ENCODE results near the gene AUTS2. TPM values are rescaled to one million over a fixed set of nuclear protein-coding genes. Genes with fewer than 3 reads are reported as not detected.
"Not testable (repeated sequence)": the region's sequence is repeated elsewhere in the genome, so short reads cannot be mapped to it uniquely, and the experiment has no call there.

Gene AUTS2
- total RNA-seq, 5 donors from 2014 or later (not counting 1 experiment from before 2014, with no cell fraction given): 10.6 to 66.2 (median 37.6) TPM

DNA sequence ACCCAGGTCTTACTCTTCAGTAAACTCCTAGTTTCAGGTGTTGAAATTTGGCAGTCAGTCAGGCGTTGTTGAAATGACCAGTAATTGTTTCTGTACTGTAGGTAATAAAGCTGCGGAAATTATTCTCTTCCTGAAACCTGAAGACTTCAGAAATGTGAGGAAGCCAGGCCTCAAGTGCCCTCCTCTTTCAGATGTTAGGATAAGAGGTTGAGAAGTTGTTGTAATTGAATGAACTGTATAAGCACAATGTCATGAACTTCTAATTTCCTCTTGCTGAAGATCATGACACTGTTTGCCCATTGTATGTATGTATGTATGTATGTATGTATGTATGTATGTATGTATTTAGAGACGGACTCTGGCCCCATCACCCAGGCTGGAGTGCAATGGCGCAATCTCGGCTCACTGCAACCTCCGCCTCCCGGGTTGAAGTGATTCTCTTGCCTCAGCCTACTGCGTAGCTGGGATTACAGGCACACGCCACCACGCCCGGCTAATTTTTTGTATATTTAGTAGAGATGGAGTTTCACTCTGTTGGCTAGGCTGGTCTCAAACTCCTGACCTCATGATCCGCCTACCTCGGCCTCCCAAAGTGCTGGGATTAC is 1131.4 kb downstream of the AUTS2 start:
- ATAC-seq (replicated peaks in 1 of 4); H3K27ac ChIP-seq (ENCODE audit: low read length); H3K27ac Mint-ChIP-seq; H3K36me3 ChIP-seq (ENCODE audit: control insufficient read depth in 2 of 2, extremely low read depth in 1 of 2, insufficient read depth in 1 of 2, low read length in 1 of 2); H3K27me3 Mint-ChIP-seq; H3K36me3 Mint-ChIP-seq; DNase-seq; H3K4me3 ChIP-seq (ENCODE audit: control insufficient read depth in 1 of 2, extremely low read depth in 1 of 2, low read length in 1 of 2); H3K9me3 ChIP-seq; CTCF ChIA-PET; H3K27me3 ChIP-seq (replicated peaks in 1 of 2; ENCODE audit: control insufficient read depth in 2 of 2, extremely low read depth in 1 of 2, insufficient read depth in 2 of 2, low read length in 1 of 2); POLR2A ChIA-PET; H3K4me1 ChIP-seq (ENCODE audit: control insufficient read depth in 1 of 2, extremely low read depth in 1 of 2, insufficient read depth in 2 of 2, low read length in 2 of 2); H3K4me3 Mint-ChIP-seq: not testable (repeated sequence)
- H3K9me3 Mint-ChIP-seq: peaks cover 0 to 13% (median 3%) of the 10 kb centered on the region in 3 donors
- peaks cover 5 to 34% (median 18%) of the 10 kb centered on the region in 3 donors for H3K4me1 Mint-ChIP-seq
- 92% methylated on average over 11 of the region's 13 CpGs for WGBS (ENCODE audit: insufficient coverage)

- Mint-ChIP-seq H3K4me1 (peaks cover 8 to 37% (median 21%) of the 10 kb centered on the region in 3 donors), H3K36me3 (peaks cover 4% of the 10 kb centered on the region), H3K27me3 (peaks cover 0 to under 1% of the 10 kb centered on the region in 2 donors), H3K9me3 (peaks cover 0 to 9% (median 3%) of the 10 kb centered on the region in 3 donors), H3K4me3 (no peak overlapping the region), H3K27ac (no peak overlapping the region)
- ATAC-seq (replicated peaks in 1 of 4) (no peak), DNase-seq (no peak)
- H3K9me3 ChIP-seq: no peaks in the 10 kb centered on the region
- no peak overlapping the region for H3K27ac ChIP-seq (ENCODE audit: low read length)
- POLR2A ChIA-PET: interaction anchor here in 1 of 2 donors (0.7 kb wide), 1 partner anchor 30 kb away, joined by 4 read pairs; no protein-coding TSS in a partner anchor
- peaks cover 7 to 10% of the 10 kb centered on the region in 2 experiments for H3K4me1 ChIP-seq (ENCODE audit: control insufficient read depth in 1 of 2, extremely low read depth in 1 of 2, insufficient read depth in 2 of 2, low read length in 2 of 2)
- H3K27me3 ChIP-seq (replicated peaks in 1 of 2; ENCODE audit: control insufficient read depth in 2 of 2, extremely low read depth in 1 of 2, insufficient read depth in 2 of 2, low read length in 1 of 2): no peaks in the 10 kb centered on the region
- WGBS (ENCODE audit: insufficient coverage): no CpG with 5 or more reads among the region's 7 CpGs
- CTCF ChIA-PET: interaction anchor here in 1 of 2 donors (0.6 kb wide), 1 partner anchor 424 kb away, joined by 3 read pairs; no protein-coding TSS in a partner anchor
- H3K4me3 ChIP-seq (ENCODE audit: control insufficient read depth in 1 of 2, extremely low read depth in 1 of 2, low read length in 1 of 2): no peak overlapping the region
- H3K36me3 ChIP-seq (ENCODE audit: control insufficient read depth in 2 of 2, extremely low read depth in 1 of 2, insufficient read depth in 1 of 2, low read length in 1 of 2): no peaks in the 10 kb centered on the region
Measured at GRCh38 chr7:70730451-70731110, 1132.3 kb downstream of the AUTS2 start.

DNA sequence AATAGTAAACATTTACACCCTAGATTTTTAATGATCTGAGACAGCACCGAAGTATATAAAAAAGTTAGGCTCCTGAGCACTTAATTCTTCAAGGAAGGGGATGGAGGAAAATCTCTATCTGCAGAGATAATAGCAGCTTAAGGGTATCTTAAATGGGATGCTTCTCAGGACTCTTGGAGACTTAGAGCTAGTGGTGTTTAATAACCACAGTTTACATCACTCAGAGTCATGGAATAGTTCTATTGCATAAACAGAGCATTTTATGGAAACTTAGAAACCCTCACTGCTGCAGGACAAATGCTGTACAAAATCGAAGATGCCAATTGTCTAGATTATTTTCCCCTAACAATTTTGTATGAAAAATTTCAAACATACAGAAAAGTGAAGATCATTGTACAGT is 1134.8 kb downstream of the AUTS2 start:
- DNase-seq (no peak), ATAC-seq (replicated peaks in 1 of 4) (no peak)
- H3K4me3 ChIP-seq (ENCODE audit: control insufficient read depth in 1 of 2, extremely low read depth in 1 of 2, low read length in 1 of 2): no peak overlapping the region
- Mint-ChIP-seq H3K9me3 (peaks cover 0 to 9% (median 3%) of the 10 kb centered on the region in 3 donors), H3K4me1 (peaks cover 20 to 44% (median 38%) of the 10 kb centered on the region in 3 donors), H3K36me3 (peaks cover 4% of the 10 kb centered on the region), H3K4me3 (no peak overlapping the region), H3K27me3 (peaks cover 0 to 3% of the 10 kb centered on the region in 2 donors), H3K27ac (no peak overlapping the region)
- CTCF ChIA-PET: interaction anchor here in 1 of 2 donors (0.5 kb wide), 1 partner anchor 344 kb away, joined by 3 read pairs; no protein-coding TSS in a partner anchor
- H3K27me3 ChIP-seq (replicated peaks in 1 of 2; ENCODE audit: control insufficient read depth in 2 of 2, extremely low read depth in 1 of 2, insufficient read depth in 2 of 2, low read length in 1 of 2): no peaks in the 10 kb centered on the region
- POLR2A ChIA-PET: no interaction called here
- H3K27ac ChIP-seq (ENCODE audit: low read length): no peak overlapping the region
- H3K4me1 ChIP-seq (ENCODE audit: control insufficient read depth in 1 of 2, extremely low read depth in 1 of 2, insufficient read depth in 2 of 2, low read length in 2 of 2): peaks cover 6 to 8% of the 10 kb centered on the region in 2 experiments
- H3K36me3 ChIP-seq (ENCODE audit: control insufficient read depth in 2 of 2, extremely low read depth in 1 of 2, insufficient read depth in 1 of 2, low read length in 1 of 2): no peaks in the 10 kb centered on the region
- H3K9me3 ChIP-seq: no peaks in the 10 kb centered on the region
- no CpG with 5 or more reads among the region's 2 CpGs for WGBS (ENCODE audit: insufficient coverage)

- POLR2A ChIA-PET: no interaction called here
- peaks cover 1% of the 10 kb centered on the region for H3K36me3 Mint-ChIP-seq
- H3K4me3 Mint-ChIP-seq: no peak overlapping the region
- H3K4me3 ChIP-seq (ENCODE audit: control insufficient read depth in 1 of 2, extremely low read depth in 1 of 2, low read length in 1 of 2): no peak overlapping the region
- H3K27ac Mint-ChIP-seq: no peak overlapping the region
- ATAC-seq (replicated peaks in 1 of 4) (no peak), DNase-seq (no peak)
- peaks cover 0 to 3% of the 10 kb centered on the region in 2 donors for H3K27me3 Mint-ChIP-seq
- H3K9me3 ChIP-seq: no peaks in the 10 kb centered on the region
- no CpG with 5 or more reads among the region's 2 CpGs for WGBS (ENCODE audit: insufficient coverage)
- no peaks in the 10 kb centered on the region for H3K36me3 ChIP-seq (ENCODE audit: control insufficient read depth in 2 of 2, extremely low read depth in 1 of 2, insufficient read depth in 1 of 2, low read length in 1 of 2)
- H3K27ac ChIP-seq (ENCODE audit: low read length): no peak overlapping the region
- peaks cover 20 to 44% (median 41%) of the 10 kb centered on the region in 3 donors for H3K4me1 Mint-ChIP-seq
- H3K4me1 ChIP-seq (ENCODE audit: control insufficient read depth in 1 of 2, extremely low read depth in 1 of 2, insufficient read depth in 2 of 2, low read length in 2 of 2): peaks cover 6 to 10% of the 10 kb centered on the region in 2 experiments
- H3K27me3 ChIP-seq (replicated peaks in 1 of 2; ENCODE audit: control insufficient read depth in 2 of 2, extremely low read depth in 1 of 2, insufficient read depth in 2 of 2, low read length in 1 of 2): no peaks in the 10 kb centered on the region
- CTCF ChIA-PET: no interaction called here
- H3K9me3 Mint-ChIP-seq: peaks cover 0 to 9% (median 3%) of the 10 kb centered on the region in 3 donors
Measured at GRCh38 chr7:70734411-70734810, 1136.1 kb downstream of the AUTS2 start.

DNA sequence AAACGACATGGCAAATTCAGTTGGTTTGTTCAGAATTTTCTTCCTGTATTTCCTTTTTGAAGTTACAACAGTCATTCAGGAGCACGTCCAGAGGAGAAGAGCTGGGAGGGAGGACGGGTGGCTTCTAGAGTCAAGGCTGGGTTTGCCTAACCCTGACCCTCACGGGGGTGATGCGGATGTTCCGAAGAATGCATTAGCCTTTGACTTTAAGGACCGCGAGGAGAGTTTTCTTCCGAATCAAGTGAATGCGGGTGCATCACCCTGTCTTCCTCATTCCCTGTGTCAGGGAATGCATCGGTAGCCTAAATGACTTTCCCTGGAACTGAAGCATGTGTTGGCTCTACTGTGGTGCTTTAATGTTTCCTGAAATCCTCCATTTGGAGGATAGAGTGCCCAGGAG is 1137.0 kb downstream of the AUTS2 start:
- no peak overlapping the region for H3K4me3 ChIP-seq (ENCODE audit: control insufficient read depth in 1 of 2, extremely low read depth in 1 of 2, low read length in 1 of 2)
- H3K27me3 ChIP-seq (replicated peaks in 1 of 2; ENCODE audit: control insufficient read depth in 2 of 2, extremely low read depth in 1 of 2, insufficient read depth in 2 of 2, low read length in 1 of 2): no peaks in the 10 kb centered on the region
- H3K36me3 Mint-ChIP-seq: no peaks in the 10 kb centered on the region
- no peak overlapping the region for H3K4me3 Mint-ChIP-seq
- no peaks in the 10 kb centered on the region for H3K9me3 ChIP-seq
- 90% methylated on average over 4 of the region's 11 CpGs for WGBS (ENCODE audit: insufficient coverage)
- peaks cover 0 to 7% (median 2%) of the 10 kb centered on the region in 3 donors for H3K9me3 Mint-ChIP-seq
- no peak overlapping the region for H3K27ac Mint-ChIP-seq
- ChIA-PET CTCF (no interaction called here), POLR2A (no interaction called here)
- H3K4me1 ChIP-seq (ENCODE audit: control insufficient read depth in 1 of 2, extremely low read depth in 1 of 2, insufficient read depth in 2 of 2, low read length in 2 of 2): peaks cover 6 to 10% of the 10 kb centered on the region in 2 experiments
- H3K4me1 Mint-ChIP-seq: peaks cover 20 to 47% (median 44%) of the 10 kb centered on the region in 3 donors
- no peak for ATAC-seq (replicated peaks in 1 of 4)
- no peaks in the 10 kb centered on the region for H3K36me3 ChIP-seq (ENCODE audit: control insufficient read depth in 2 of 2, extremely low read depth in 1 of 2, insufficient read depth in 1 of 2, low read length in 1 of 2)
- peaks cover 0 to 3% of the 10 kb centered on the region in 2 donors for H3K27me3 Mint-ChIP-seq
- H3K27ac ChIP-seq (ENCODE audit: low read length): no peak overlapping the region
- DNase-seq: no peak

- Mint-ChIP-seq H3K27me3 (peaks cover 0 to 3% of the 10 kb centered on the region in 2 donors), H3K9me3 (peaks cover 0 to 5% (median 0%) of the 10 kb centered on the region in 3 donors), H3K27ac (peak overlapping the region in 1 of 2 donors; percentile 7), H3K4me1 (peaks cover 20 to 47% (median 43%) of the 10 kb centered on the region in 3 donors), H3K36me3 (no peaks in the 10 kb centered on the region), H3K4me3 (peak overlapping the region; percentile 10 to 52 (median 32))
- Histone ChIP-seq H3K36me3 (ENCODE audit: control insufficient read depth in 2 of 2, extremely low read depth in 1 of 2, insufficient read depth in 1 of 2, low read length in 1 of 2) (no peaks in the 10 kb centered on the region), H3K27me3 (replicated peaks in 1 of 2; ENCODE audit: control insufficient read depth in 2 of 2, extremely low read depth in 1 of 2, insufficient read depth in 2 of 2, low read length in 1 of 2) (no peaks in the 10 kb centered on the region), H3K27ac (ENCODE audit: low read length) (no peak overlapping the region), H3K4me1 (ENCODE audit: control insufficient read depth in 1 of 2, extremely low read depth in 1 of 2, insufficient read depth in 2 of 2, low read length in 2 of 2) (peaks cover 6 to 9% of the 10 kb centered on the region in 2 experiments), H3K9me3 (no peaks in the 10 kb centered on the region), H3K4me3 (ENCODE audit: control insufficient read depth in 1 of 2, extremely low read depth in 1 of 2, low read length in 1 of 2) (no peak overlapping the region)
- ATAC-seq (replicated peaks in 1 of 4): no peak
- 61% methylated on average over 5 of the region's 11 CpGs for WGBS (ENCODE audit: insufficient coverage)
- ChIA-PET CTCF (no interaction called here), POLR2A (no interaction called here)
- DNase-seq: no peak
Measured at GRCh38 chr7:70736715-70737460, 1138.6 kb downstream of the AUTS2 start.

Measured in T-cell (primary cell).